GM21619 (cell line): Measurements from ENCODE around the gene GGT6.
"Not testable (repeated sequence)": the region's sequence is repeated elsewhere in the genome, so short reads cannot be mapped to it uniquely, and the experiment has no call there.

Source experiments
- ATAC-seq: cut with Tn5 transposase; IDR thresholded peaks from one replicate; pipeline ENCODE4 v1.9.1; 2021; ENCODE audit not compliant: unreplicated experiment

Gene GGT6

DNA sequence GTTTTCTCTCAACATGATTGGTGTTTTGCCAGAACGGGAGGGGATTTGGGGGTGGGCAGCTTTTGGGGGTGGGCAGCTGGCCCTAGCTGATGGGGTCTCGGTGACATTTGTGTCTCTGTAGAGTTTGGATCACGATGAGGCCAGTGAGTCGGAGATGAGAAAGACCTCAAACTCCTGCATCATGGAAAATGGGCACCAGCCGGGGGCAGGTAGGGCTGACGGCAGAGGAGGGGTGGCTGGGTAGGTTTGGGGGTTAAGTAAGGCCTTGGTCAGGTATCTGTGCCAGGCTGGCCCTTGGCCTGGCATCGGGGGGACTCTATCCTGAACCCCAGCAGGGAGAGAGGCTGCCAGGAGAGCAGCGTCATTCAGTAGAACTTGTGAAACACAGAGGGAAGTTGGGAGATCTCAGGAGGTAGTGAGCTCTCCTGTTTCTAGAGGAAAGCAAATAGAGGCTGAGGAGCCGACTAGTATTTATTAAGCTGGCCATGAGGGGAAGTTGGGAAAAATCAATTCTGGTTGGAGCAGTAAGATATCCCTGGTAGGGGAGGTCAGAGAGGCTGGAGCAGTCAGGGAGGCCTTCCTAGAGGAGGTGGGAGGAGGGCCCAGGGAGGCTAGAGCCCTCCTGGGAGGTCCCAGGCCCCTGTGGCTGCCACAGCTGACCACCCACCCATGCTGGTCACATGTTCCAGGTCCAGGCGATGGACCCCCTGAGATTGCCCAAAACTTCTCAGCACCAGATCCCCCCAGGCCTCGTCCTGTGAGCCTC is 32.0 kb upstream of the GGT6 start:
- no peak for ATAC-seq

- ATAC-seq: no peak
Observed at GRCh38 chr17:4591529-4591928, 31.2 kb upstream of the GGT6 start.

DNA sequence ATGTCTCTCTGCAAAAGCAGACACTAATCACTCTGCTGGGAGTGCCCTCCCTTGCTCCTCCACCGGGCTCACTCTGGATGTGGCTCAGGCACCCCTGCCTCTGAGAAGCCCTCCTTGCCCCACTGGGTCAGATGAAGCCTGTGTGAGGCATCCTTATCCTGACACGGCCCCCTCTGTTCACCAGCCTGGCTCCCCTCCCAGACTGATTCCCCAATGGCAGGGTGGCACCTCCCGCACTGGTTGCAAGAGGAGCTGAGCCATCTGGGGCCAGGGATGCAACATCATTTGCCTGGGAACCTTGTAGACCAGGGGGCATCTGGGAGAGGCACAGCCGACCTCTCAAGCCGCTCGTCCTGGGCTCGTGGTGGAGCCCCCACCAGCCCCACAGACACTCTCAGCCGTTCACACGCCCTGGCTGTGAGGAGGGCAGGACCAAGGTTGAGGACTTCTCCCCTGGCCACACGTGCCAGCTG is 30.6 kb upstream of the GGT6 start:
- ATAC-seq: no peak

- ATAC-seq: not testable (repeated sequence)
Observed at GRCh38 chr17:4590042-4590441, 29.7 kb upstream of the GGT6 start.

DNA sequence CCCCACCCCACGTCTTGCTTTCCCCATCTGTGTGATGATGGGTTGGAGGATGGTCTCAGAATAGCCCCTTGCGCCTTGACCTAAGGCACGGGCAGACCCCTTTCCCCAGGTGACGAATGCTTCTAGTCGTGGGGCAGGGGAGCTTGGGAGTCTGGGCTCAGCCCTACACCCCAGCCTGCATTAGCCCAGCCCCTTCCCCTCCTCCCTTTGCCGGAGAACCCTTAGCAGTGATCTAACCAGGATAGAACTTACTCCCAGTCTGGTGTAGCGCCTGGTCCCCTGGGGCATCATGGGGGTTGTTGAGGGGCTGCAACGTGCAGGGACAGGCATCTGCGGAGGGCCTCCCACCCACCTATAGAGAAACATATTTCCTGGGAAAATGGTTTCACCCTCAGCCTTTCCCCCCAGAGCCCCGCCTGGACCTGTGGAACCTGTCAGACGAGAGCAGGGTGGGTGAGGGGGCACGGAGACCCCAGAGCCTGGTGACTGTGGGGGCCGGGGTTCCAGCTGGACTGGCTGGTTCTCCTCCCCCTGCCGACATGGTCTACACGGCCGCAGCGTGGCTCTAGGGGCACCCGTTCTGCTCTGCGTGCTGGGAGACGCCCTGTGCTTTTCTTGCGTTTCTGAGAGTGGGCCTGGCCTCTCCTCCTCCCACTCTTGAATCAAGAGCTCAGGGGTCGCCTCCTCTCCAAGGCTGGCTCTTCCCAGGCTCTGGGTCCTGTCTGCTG is 28.7 kb upstream of the GGT6 start:
- no peak for ATAC-seq

GRCh38 chr17:4588391-4588790 is 28.0 kb upstream of the GGT6 start:
- ATAC-seq: no peak

GRCh38 chr17:4587803-4588202 is 27.4 kb upstream of the GGT6 start:
- no peak for ATAC-seq

- ATAC-seq: no peak
Observed at GRCh38 chr17:4587195-4587594, 26.8 kb upstream of the GGT6 start.

DNA sequence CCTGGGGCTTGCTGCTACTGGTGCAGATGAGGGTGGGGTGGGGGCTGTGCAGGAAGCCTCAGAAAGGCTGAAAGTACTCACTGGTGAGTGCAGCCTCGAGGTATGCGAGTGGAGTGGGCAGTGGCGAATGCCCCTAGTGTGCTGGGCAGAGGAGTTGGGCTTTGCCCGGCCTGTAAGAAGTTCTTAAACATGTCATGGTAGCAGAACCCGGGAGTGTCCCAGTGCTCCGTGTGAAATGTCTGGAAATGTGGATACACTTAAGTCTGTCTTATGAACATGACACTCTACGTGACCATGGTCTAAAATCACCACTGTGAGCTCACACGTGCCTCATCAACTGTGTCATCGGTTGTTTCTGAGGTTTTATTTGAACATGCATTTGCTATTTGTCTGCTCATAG is 25.7 kb upstream of the GGT6 start:
- no peak for ATAC-seq

GRCh38 chr17:4585638-4585994 is 25.2 kb upstream of the GGT6 start:
- no peak for ATAC-seq

- no peak for ATAC-seq
Observed at GRCh38 chr17:4584917-4585637, 24.7 kb upstream of the GGT6 start.

DNA sequence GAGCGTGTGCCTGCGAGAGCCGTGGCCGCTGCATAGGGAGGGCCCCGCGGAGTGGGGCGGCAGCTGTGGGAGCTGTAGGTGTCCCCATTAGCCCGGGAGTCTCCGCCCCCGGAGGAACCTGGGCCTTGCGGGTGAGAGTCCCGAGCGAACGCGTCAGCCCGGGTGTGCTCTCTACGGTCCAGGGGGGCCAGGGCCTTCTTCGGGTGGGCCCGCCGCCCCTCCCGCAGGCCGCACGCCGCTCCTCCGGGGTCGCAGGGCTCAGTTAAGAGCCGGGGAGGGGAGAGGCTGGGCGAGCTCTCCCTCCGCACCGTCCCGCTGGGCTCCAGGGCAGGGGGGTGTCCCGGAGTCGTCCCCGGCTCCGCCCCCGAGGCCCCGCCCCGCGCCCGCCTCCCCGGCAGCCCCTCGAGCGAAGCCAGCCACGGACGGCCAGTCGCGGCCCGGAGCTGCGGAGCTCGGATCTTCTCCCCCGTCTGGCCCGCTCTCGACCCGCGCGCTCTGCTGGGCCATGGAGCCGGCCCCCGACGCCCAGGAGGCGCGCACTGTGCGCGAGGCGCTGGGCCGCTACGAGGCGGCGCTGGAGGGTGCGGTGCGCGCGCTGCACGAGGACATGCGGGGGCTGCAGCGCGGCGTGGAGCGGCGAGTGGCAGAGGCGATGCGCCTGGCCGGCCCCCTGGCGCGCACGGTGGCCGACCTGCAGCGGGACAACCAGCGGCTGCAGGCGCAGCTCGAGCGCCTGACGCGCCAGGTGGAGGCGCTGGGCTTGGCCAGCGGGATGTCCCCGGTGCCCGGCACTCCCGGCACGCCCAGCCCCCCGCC is 23.9 kb upstream of the GGT6 start, which contains the start of gene SMTNL2:
Gene SMTNL2, plus strand, starts transcription at position 429 of the 816 bp plus-strand sequence. Its CDS starts 77 bp downstream, at position 506.
- no peak for ATAC-seq

GRCh38 chr17:4583782-4584100 is 23.4 kb upstream of the GGT6 start:
- no peak for ATAC-seq

DNA sequence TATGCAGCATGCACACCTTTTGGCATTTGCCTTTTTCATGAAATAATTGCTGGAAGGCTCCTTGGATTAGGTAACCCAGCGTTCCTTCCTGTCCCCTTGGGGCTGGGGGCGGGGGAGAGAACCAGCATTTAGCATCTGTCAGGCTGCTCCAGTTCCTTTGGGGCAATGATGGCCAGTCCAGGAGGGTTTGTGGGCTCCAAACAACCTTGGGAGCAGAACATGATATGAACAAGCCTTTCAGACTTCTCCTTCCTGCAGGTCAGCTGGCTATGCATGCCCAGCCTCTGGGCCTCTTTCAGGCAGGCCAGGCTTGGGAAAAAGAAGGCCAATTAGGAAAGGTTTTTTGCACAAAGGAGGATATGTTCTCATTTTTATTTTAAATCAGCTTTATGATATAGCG is 22.8 kb upstream of the GGT6 start:
- ATAC-seq: no peak

DNA sequence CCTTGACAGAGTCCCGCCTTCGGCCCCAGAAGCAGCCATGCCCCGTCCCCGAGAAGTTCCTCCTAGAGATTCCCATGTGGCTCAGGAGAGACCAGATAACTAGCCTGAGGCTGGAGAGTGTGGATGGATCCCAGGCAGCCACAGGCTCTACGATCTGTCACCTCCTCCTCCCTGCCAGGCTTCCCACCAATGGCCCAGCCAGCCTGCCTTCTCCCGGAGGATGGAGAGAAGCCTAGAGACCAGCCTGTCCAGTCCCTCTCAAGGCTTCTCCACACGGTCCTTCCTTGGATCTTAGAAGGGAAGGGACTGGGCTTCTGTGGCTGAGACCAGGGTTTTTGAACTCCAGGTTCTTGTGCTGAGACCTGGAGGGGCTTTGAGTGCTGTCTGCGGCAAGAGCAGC is 22.3 kb upstream of the GGT6 start:
- no peak for ATAC-seq

- ATAC-seq: no peak
Observed at GRCh38 chr17:4582101-4582501, 21.7 kb upstream of the GGT6 start.

GRCh38 chr17:4580291-4580690 is 19.9 kb upstream of the GGT6 start:
- no peak for ATAC-seq

- ATAC-seq: no peak
Observed at GRCh38 chr17:4579678-4580077, 19.3 kb upstream of the GGT6 start.

- not testable (repeated sequence) for ATAC-seq
Observed at GRCh38 chr17:4578349-4578748, 18.0 kb upstream of the GGT6 start.

- no peak for ATAC-seq
Observed at GRCh38 chr17:4577386-4577993, 17.1 kb upstream of the GGT6 start.
